GM12892 (cell line): ENCODE data around the gene ABLIM3.

Source experiments
- POLR2A ChIP-seq: IDR thresholded peaks from 2 replicates; pipeline ENCODE4 v1.6.1; 2011; ENCODE audit warnings: low read depth, low read length, control low read depth
- POLR2AphosphoS5 ChIP-seq: IDR thresholded peaks from 2 replicates; pipeline ENCODE4 v1.6.1; 2011; ENCODE audit warnings: low read depth, low read length, control low read depth
- TAF1 ChIP-seq: IDR thresholded peaks from 2 replicates; pipeline ENCODE4 v1.6.1; 2011; ENCODE audit warnings: low read depth, mild to moderate bottlenecking, control low read depth, low read length, borderline replicate concordance

DNA sequence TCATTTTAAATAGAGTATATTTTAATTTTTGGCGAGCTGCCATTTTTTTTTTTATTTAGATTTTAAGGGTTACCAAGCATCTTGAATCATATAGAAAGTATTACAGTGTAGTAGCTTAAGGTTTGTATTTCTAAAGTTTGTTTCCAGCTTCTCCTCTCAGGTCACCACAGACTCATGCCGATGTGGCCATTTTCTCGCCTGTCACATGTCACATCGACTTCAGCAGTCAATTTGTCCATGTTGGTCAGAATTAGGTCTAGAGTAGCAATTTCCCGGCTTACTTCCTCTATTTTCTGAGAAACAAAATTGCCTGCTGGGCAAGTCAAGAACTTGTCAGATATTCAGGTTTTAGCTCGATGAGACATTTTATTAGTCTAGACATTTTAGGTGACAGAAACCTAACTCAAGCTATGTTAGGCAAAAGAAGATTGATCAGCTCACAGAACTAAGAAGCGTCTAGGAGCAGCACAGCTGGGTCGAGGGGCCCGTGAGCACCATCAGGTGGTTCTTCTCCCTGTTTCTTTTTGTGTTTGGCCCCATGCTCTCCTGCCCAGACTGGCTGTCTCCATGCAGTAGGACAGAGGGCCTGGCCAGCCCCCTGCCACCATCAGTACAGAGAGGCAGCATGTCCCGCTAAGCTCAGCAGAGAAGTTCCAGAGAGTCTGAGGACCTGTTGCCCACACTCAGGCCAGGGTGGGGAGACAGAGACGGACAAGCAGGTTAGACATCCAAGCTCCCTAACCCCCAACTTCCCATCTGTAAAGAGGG lies 82.0 kb downstream of the ABLIM3 start:
- TF ChIP-seq POLR2AphosphoS5 (no peak), POLR2A (no peak), TAF1 (no peak)
